ENCODE results near the gene ZNF185. TPM values are rescaled to one million over a fixed set of nuclear protein-coding genes. Genes with fewer than 3 reads are reported as not detected.

Gene ZNF185
- total RNA-seq, 2 donors from 2014 or later = 2.0 to 2.3 TPM

DNA sequence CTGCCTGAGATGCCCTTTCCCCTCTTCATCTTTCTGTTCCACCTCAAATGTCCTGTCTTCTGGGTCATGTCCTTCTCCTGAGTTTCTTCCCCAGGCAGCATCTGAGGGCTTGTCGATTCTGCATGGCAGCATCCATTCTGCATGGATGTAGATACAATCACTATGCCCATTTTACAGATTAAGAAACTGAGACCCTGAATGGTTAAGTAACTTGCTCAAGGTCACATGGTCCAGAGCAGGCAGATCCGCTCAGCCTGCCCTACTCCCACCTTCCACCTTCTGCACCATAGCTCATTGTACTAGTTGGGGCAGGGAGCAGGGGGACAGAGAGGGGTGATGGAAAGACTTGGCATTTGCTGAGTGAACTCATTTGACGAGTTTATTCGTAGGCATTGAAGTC is 32.0 kb downstream of the ZNF185 start:
- DNase-seq (ENCODE audit: low spot score in 2 of 2) (no peak), ATAC-seq (no peak)
- no peak overlapping the region for H3K27ac Mint-ChIP-seq
- no peaks in the 10 kb centered on the region for H3K9me3 Mint-ChIP-seq
- no peaks in the 10 kb centered on the region for H3K36me3 Mint-ChIP-seq

GRCh38 chrX:152930516-152930915 is 32.6 kb downstream of the ZNF185 start:
- H3K9me3 Mint-ChIP-seq = no peaks in the 10 kb centered on the region
- no peak for DNase-seq (ENCODE audit: low spot score in 2 of 2)
- no peak overlapping the region for H3K27ac Mint-ChIP-seq
- ATAC-seq = no peak
- no peaks in the 10 kb centered on the region for H3K36me3 Mint-ChIP-seq

DNA sequence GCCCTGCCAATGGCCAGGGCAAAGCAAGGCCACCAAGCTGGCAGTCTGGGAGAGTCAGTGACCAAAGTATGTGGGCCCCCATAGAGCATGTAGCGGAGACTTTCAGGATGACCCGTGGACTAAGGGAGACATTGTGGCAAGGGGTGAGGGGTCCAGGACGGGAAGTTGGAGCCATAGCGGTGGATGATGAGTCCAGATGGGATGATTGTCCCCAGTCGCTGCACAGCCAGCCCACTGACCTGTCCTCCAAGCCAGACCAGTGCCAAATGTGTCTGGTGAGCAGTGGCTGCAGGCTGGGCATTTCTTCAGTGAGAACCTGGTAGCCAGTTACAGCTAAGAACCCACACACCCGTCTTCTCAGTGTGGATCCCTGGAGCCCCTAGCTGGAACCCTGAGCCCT is 34.3 kb downstream of the ZNF185 start:
- H3K9me3 Mint-ChIP-seq = no peaks in the 10 kb centered on the region
- no peak overlapping the region for H3K27ac Mint-ChIP-seq
- ATAC-seq (no peak), DNase-seq (ENCODE audit: low spot score in 2 of 2) (no peak)
- no peaks in the 10 kb centered on the region for H3K36me3 Mint-ChIP-seq

DNA sequence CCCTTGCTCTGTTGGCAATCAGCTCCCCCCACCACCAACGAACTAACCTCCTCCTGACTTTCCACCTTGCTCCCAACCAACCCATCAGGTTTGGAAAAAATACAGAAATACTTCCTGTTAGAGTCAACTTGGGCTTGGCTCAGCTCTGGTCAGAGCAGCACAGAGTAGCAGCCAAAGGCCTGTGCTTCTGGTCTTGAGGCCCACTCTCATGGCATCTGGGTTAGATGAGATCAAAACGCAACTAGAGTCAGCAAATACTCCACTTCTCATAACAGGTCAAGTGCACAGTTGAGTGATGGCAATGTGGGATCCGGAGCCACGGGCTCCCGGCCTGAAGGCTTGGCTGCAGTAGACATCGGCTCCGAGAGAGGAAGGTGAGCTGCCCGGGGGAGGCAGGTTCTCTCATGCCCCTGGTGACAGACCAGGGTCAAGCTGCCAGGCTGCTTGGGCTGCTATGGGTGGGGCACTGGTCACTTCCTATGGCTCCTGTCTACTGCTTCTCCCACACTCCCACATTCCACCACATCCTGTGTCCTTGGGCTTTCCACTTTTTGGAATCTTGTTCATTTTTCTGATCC is 34.8 kb downstream of the ZNF185 start:
- DNase-seq (ENCODE audit: low spot score in 2 of 2) = no peak
- ATAC-seq = no peak
- H3K27ac Mint-ChIP-seq = no peak overlapping the region
- no peaks in the 10 kb centered on the region for H3K9me3 Mint-ChIP-seq
- H3K36me3 Mint-ChIP-seq = no peaks in the 10 kb centered on the region

- no peak for ATAC-seq
- H3K9me3 Mint-ChIP-seq = no peaks in the 10 kb centered on the region
- no peaks in the 10 kb centered on the region for H3K36me3 Mint-ChIP-seq
- DNase-seq (ENCODE audit: low spot score in 2 of 2) = no peak
- no peak overlapping the region for H3K27ac Mint-ChIP-seq
These were observed 38.4 kb downstream of the ZNF185 start for GRCh38 chrX:152936306-152936705.

DNA sequence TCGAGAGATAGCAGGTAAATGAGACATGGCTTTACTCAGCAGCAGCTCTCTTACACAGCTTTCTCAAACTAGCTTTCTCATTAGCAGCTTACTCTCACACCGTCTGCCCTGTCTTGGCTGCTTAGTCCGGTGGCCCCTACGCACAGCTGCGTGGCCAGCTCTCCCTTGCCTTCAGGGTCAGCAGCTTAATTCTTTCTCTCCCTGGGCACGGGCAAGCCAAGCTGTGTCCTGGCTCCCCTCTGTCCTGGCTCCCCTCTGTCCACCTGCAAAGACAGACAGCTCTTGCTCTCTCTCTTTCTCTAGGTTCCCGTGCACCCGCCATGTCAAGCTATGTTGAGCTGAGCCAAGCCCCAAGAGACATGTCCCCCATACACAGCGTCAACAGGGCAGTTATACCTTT is 39.4 kb downstream of the ZNF185 start:
- ATAC-seq (no peak), DNase-seq (ENCODE audit: low spot score in 2 of 2) (no peak)
- no peak overlapping the region for H3K27ac Mint-ChIP-seq
- H3K36me3 Mint-ChIP-seq = no peaks in the 10 kb centered on the region
- no peaks in the 10 kb centered on the region for H3K9me3 Mint-ChIP-seq

- DNase-seq (ENCODE audit: low spot score in 2 of 2) (peak; percentile 85 to 89), ATAC-seq (peak; percentile 88 to 97)
- Mint-ChIP-seq H3K27ac (peak overlapping the region; percentile 94 to 96), H3K36me3 (no peaks in the 10 kb centered on the region), H3K9me3 (no peaks in the 10 kb centered on the region)
These were observed 43.6 kb downstream of the ZNF185 start for GRCh38 chrX:152941328-152942076.

GRCh38 chrX:152942077-152942442 is 44.2 kb downstream of the ZNF185 start:
- DNase-seq (ENCODE audit: low spot score in 2 of 2) (peak in 1 of 2 donors; percentile 4), ATAC-seq (peak in 1 of 2 donors; percentile 18)
- Mint-ChIP-seq H3K9me3 (no peaks in the 10 kb centered on the region), H3K27ac (peak overlapping the region in 1 of 2 donors; percentile 94), H3K36me3 (no peaks in the 10 kb centered on the region)

DNA sequence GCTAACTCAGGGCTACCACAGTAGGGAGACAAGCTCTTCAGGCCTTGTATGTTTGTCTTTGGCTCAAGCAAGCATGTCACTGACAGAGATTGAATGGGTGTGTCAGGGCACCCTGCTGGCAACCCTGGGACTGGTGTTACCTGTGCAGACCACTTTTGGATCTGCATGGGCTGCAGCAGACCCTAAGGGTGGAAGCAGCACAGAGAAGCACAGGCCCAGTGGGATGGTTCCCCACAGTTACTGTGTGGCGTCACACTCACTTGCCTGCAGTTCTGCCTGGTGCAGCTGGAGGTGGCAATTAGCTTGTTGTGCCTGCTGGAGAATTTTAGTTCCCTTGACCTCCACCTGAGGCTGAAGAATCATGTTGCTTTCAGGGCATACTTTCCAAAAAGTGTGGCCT is 46.0 kb downstream of the ZNF185 start:
- no peaks in the 10 kb centered on the region for H3K9me3 Mint-ChIP-seq
- DNase-seq (ENCODE audit: low spot score in 2 of 2) (no peak), ATAC-seq (no peak)
- no peaks in the 10 kb centered on the region for H3K36me3 Mint-ChIP-seq
- no peak overlapping the region for H3K27ac Mint-ChIP-seq

DNA sequence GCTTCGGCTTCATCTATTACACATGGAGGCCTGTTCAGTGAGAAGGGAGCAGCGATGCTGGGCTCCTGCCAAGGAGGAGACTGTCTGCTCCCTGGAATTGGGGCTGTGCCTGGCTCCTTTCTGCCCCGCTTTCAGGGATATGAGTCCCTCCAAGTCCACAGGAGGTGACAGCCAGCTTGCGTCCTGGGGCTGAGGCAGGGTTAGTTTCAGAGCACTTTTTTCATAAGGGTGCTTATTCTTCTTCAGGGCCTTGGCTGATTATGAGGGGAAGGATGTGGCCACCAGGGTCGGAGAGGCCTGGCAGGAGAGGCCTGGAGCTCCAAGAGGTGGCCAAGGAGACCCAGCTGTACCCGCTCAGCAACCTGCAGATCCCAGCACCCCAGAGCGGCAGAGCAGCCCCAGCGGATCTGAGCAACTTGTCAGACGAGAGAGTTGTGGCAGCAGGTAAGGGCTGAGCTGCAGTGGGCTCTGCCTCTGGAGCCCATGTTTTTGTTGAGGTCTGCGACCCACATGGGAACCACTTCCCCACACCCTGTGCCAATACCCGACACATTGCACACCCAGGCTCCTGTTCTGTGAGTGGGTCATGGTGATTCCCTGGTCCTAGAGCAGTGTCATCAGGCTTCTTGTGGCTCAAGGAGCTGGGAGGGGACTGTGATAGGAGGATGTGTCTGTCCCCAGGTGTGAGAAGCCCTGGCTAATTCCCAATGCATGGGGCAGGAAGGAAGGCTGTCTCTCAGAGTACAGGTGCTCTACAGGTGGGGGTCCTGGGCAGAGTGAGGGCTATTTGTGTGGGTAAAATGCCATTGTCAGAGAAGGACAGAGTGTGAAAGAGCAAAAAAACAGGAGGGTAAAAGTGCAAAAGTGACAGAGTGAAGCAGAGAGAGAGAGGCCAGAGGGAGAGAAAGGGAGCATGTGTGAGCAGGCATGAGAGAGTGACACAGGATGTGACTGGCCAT is 47.4 kb downstream of the ZNF185 start:
- Mint-ChIP-seq H3K36me3 (no peaks in the 10 kb centered on the region), H3K9me3 (no peaks in the 10 kb centered on the region), H3K27ac (peak overlapping the region in 1 of 2 donors; percentile 50)
- no peak for ATAC-seq
- no peak for DNase-seq (ENCODE audit: low spot score in 2 of 2)

- Mint-ChIP-seq H3K36me3 (no peaks in the 10 kb centered on the region), H3K9me3 (no peaks in the 10 kb centered on the region), H3K27ac (no peak overlapping the region)
- DNase-seq (ENCODE audit: low spot score in 2 of 2) (no peak), ATAC-seq (no peak)
These were observed 48.8 kb downstream of the ZNF185 start for GRCh38 chrX:152946681-152947080.

Other genes with a start within 250 kb of the ZNF185 start
- gene MAGEA3, start 199.3 kb upstream of the ZNF185 start, total RNA-seq = not detected
- gene CSAG2, start 188.8 kb upstream of the ZNF185 start, total RNA-seq = not detected
- not detected for gene MAGEA2B, start 183.4 kb upstream of the ZNF185 start, total RNA-seq
- not detected for gene CSAG1, start 164.3 kb upstream of the ZNF185 start, total RNA-seq
- not detected for gene MAGEA12, start 164.3 kb upstream of the ZNF185 start, total RNA-seq
- gene MAGEA2, start 144.2 kb upstream of the ZNF185 start, total RNA-seq = not detected
- gene CSAG3, start 138.8 kb upstream of the ZNF185 start, total RNA-seq = not detected
- not detected for gene MAGEA6, start 128.4 kb upstream of the ZNF185 start, total RNA-seq
- 1 to 10 TPM; 7.4 to 9.4 TPM for gene CETN2, start 67.3 kb upstream of the ZNF185 start, total RNA-seq
- 10 to 100 TPM; 11.7 to 18.0 TPM for gene NSDHL, start 67.0 kb upstream of the ZNF185 start, total RNA-seq
- gene PNMA5, start 96.0 kb downstream of the ZNF185 start, total RNA-seq = not detected
- gene PNMA3, start 158.4 kb downstream of the ZNF185 start, total RNA-seq = 1 to 10 TPM in 1 of 2 donors, under 1 TPM in 1; 0.32 to 3.3 TPM
- under 1 TPM; 0.16 to 0.84 TPM for gene PNMA6A, start 174.4 kb downstream of the ZNF185 start, total RNA-seq

Data from activated naive CD4-positive, alpha-beta T cell treated with anti-CD3 and anti-CD28 coated beads, Interleukin-2, amount 50 U/mL, for 72 hours (primary cell).